HG03354 (cell line): Measurements from ENCODE around the gene FOXD4L5.
"Not testable (repeated sequence)": the region's sequence is repeated elsewhere in the genome, so short reads cannot be mapped to it uniquely, and the experiment has no call there.

Experiments
- ATAC-seq: cut with Tn5 transposase; IDR thresholded peaks from one replicate; pipeline ENCODE4 v1.9.1; 2021; ENCODE audit warnings: mild to moderate bottlenecking; ENCODE audit not compliant: unreplicated experiment, poor library complexity, severe bottlenecking

Gene FOXD4L5

GRCh38 chr9:65285109-65285508 is at the start of gene FOXD4L5:
FOXD4L5 (minus strand) TSS chr9:65285209; CDS start chr9:65284377, 832 bp downstream.
- ATAC-seq = not testable (repeated sequence)

- ATAC-seq = not testable (repeated sequence)
These were observed 1.1 kb downstream of the FOXD4L5 start for GRCh38 chr9:65283943-65284342.

DNA sequence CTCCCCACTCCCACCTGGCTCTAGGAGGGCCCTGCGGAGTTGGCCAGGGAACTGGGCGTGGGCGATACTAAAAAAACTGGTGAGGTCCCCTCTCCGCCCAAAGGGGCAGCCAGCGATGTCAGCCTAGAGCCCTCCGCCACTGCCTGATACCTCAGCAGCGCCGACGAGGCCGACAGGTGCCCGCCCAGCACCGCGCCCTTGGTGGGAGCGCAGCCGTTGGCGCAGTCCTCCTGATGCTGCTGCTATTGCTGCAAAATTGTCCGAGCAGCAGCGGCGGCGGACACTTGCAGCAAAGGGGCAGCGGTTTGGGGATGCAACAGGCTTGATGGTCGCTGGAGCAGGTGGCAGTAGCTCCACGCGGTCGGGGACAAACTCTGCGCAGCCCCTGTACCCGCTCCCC is 2.0 kb downstream of the FOXD4L5 start:
- ATAC-seq = not testable (repeated sequence)
